Psoas muscle (tissue), 8 donors: ENCODE measurements around the gene ITGAV. TPM values are rescaled to one million over a fixed set of nuclear protein-coding genes. Genes with fewer than 3 reads are reported as not detected.

Source experiments
- ATAC-seq, 4 donors: fragments of 200-7000 bp; cut with Tn5 transposase; one replicate each; pipeline ENCODE4 v1.9.1; 2020; ENCODE audit warnings: moderate library complexity in 3 of 4, mild to moderate bottlenecking in 2 of 4
- DNase-seq, 2 donors: peaks; one replicate each; pipeline ENCODE4 v3.0.0-alpha.2; 2020
- H3K27ac ChIP-seq: fragments of 200-600 bp; one replicate; pipeline ENCODE4 v1.8.0; 2022
- H3K27me3 ChIP-seq, 3 donors: fragments of 200-600 bp in 1 of 3; one replicate each; pipeline versions ENCODE4 v1.6.1 to v1.8.0; 2013 to 2022; ENCODE audit warnings: low read length in 2 of 3, mild to moderate bottlenecking in 2 of 3, moderate library complexity in 1 of 3; ENCODE audit not compliant: insufficient read depth in 3 of 3
- H3K36me3 ChIP-seq, 2 donors: fragments of 200-600 bp in 1 of 2; one replicate each; pipeline versions ENCODE4 v1.6.1 to v1.8.0; 2013 to 2022; ENCODE audit warnings: low read depth in 1 of 2, mild to moderate bottlenecking in 1 of 2, moderate library complexity in 1 of 2; ENCODE audit not compliant: insufficient read depth in 1 of 2
- H3K4me1 ChIP-seq: fragments of 200-600 bp; one replicate; pipeline ENCODE4 v1.8.0; 2022
- H3K4me3 ChIP-seq: fragments of 200-600 bp; one replicate; pipeline ENCODE4 v1.8.0; 2022; ENCODE audit warnings: mild to moderate bottlenecking
- H3K9me3 ChIP-seq: fragments of 200-600 bp; one replicate; pipeline ENCODE4 v1.8.0; 2022
- CTCF ChIP-seq: fragments of 200-600 bp; IDR thresholded peaks from one replicate; pipeline ENCODE4 v1.8.0; 2022; ENCODE audit warnings: antibody characterized with exemption
- WGBS, 3 donors: extraction: QIAGEN DNeasy Blood & Tissue Kit; methylation state at CpG; one replicate each; pipeline versions ENCODE4 v1.1.6 to v1.1.7; 2013; 5-methylcytosine and 5-hydroxymethylcytosine counted together
- intact Hi-C, 2 donors: fragments of 100-400 bp; cut with DNase I; formaldehyde crosslinking; loops; one replicate each; pipeline versions ENCODE4 v1.11.0 to v1.14.2; 2022
- polyA plus RNA-seq, 3 donors: library from polyadenylated mRNA; stranded (reverse); fragments of 200-250 nt; gene quantifications; one replicate each; pipeline ENCODE4 v1.2.3, GENCODE V29; 2013
- total RNA-seq, 4 donors: library from RNA; stranded (reverse); fragmentation: NEBNext Ultra II Directional in 2 of 4; extraction: Animal tissue kit (Norgen Biotek cat#: 25700) in 2 of 4; gene quantifications; one replicate each; pipeline versions ENCODE4 v1.2.1 to v1.2.4, GENCODE V29; 2021 to 2023
- donor health status: healthy with polysubstance abuse.
- donor health status: DM: no; HTN: no; CAD: no; lungs with moderate emphysema.
- donor health status: Bipolar disorder and iron deficiency.
- donor health status: healthy.
- donor health status: DM: yes; HTN: yes; CAD: no.
- donor health status: DM: no; HTN: no; CAD: no.
- donor health status: DM: no; HTN: no; CAD: no.
- donor health status: DM: yes; HTN: yes; CAD: no.

The ITGAV gene
- total and polyA plus RNA-seq, 7 donors, result 4.6 to 67.4 (median 28.2) TPM

- no peak for ATAC-seq
- Histone ChIP-seq H3K36me3 (no peaks in the 10 kb centered on the region), H3K27ac (no peak overlapping the region), H3K4me3 (no peak overlapping the region), H3K27me3 (no peaks in the 10 kb centered on the region), H3K4me1 (no peaks in the 10 kb centered on the region), H3K9me3 (no peaks in the 10 kb centered on the region)
- intact Hi-C loops, result no loop called here
- no peak for TF ChIP-seq CTCF
- WGBS, 3 donors, result 83 to 95% (median 92%) methylated on average over 3 of the region's 3 CpGs
- DNase-seq, result no peak
These were observed 115.0 kb downstream of the ITGAV start for GRCh38 chr2:186704897-186705296.

GRCh38 chr2:186709529-186710450 is 119.9 kb downstream of the ITGAV start:
- TF ChIP-seq CTCF, result no peak
- no peaks in the 10 kb centered on the region for H3K9me3 ChIP-seq
- no peak for ATAC-seq
- no peaks in the 10 kb centered on the region for H3K27me3 ChIP-seq
- no peaks in the 10 kb centered on the region for H3K4me1 ChIP-seq
- 74 to 79% (median 77%) methylated on average over 6 of the region's 6 CpGs for WGBS, 3 donors
- H3K4me3 ChIP-seq, result no peak overlapping the region
- DNase-seq, result no peak
- intact Hi-C loops, result no loop called here
- no peak overlapping the region for H3K27ac ChIP-seq
- no peaks in the 10 kb centered on the region for H3K36me3 ChIP-seq

- no peaks in the 10 kb centered on the region for H3K36me3 ChIP-seq
- H3K4me3 ChIP-seq, result no peak overlapping the region
- WGBS, 3 donors, result 79 to 81% (median 80%) methylated on average over 1 of the region's 1 CpG
- intact Hi-C loops, result no loop called here
- no peak for ATAC-seq
- no peaks in the 10 kb centered on the region for H3K4me1 ChIP-seq
- no peak overlapping the region for H3K27ac ChIP-seq
- no peak for DNase-seq
- no peaks in the 10 kb centered on the region for H3K9me3 ChIP-seq
- TF ChIP-seq CTCF, result no peak
- H3K27me3 ChIP-seq, result no peaks in the 10 kb centered on the region
These were observed 123.8 kb downstream of the ITGAV start for GRCh38 chr2:186713691-186714090.

GRCh38 chr2:186714611-186715010 is 124.8 kb downstream of the ITGAV start:
- Histone ChIP-seq H3K4me1 (no peaks in the 10 kb centered on the region), H3K36me3 (no peaks in the 10 kb centered on the region), H3K27me3 (no peaks in the 10 kb centered on the region), H3K27ac (no peak overlapping the region), H3K9me3 (no peaks in the 10 kb centered on the region), H3K4me3 (no peak overlapping the region)
- 44 to 55% (median 53%) methylated on average over 2 of the region's 2 CpGs for WGBS, 3 donors
- intact Hi-C loops, result no loop called here
- no peak for ATAC-seq
- no peak for TF ChIP-seq CTCF
- DNase-seq, result no peak
